SK-N-SH treated with all-trans-retinoic acid at 6 μM for 48 hours (cell line): ENCODE results near the gene SLU7.

Source experiments
- ATAC-seq: fragments of 200-7000 bp; cut with Tn5 transposase; 3 replicates; pipeline ENCODE4 v1.9.1; 2020; ENCODE audit warnings: mild to moderate bottlenecking, moderate library complexity
- ARNTL ChIP-seq: fragments of 450-650 bp; formaldehyde crosslinking; IDR thresholded peaks from 2 replicates; pipeline ENCODE4 v1.5.0; 2020; ENCODE audit warnings: low read depth, mild to moderate bottlenecking, moderate library complexity, borderline replicate concordance
- BACH2 ChIP-seq: fragments of 250-450 bp; sonication (Bioruptor Pico); IDR thresholded peaks from 2 replicates; pipeline ENCODE4 v1.9.0; 2021; ENCODE audit warnings: mild to moderate bottlenecking, borderline replicate concordance
- CSDC2 ChIP-seq: fragments of 250-450 bp; sonication (Bioruptor Pico); IDR thresholded peaks from 2 replicates; pipeline ENCODE4 v1.5.0; 2020; ENCODE audit warnings: mild to moderate bottlenecking, moderate library complexity
- ISL1 ChIP-seq: fragments of 250-450 bp; sonication (Bioruptor Pico); IDR thresholded peaks from 2 replicates; pipeline ENCODE4 v2.1.2; 2022; ENCODE audit warnings: mild to moderate bottlenecking, moderate library complexity
- PPARA ChIP-seq: fragments of 250-450 bp; sonication (Bioruptor Pico); IDR thresholded peaks from 2 replicates; pipeline ENCODE4 v1.5.0; 2020; ENCODE audit warnings: mild to moderate bottlenecking, borderline replicate concordance
- RARB ChIP-seq: fragments of 250-450 bp; sonication (Bioruptor Pico); IDR thresholded peaks from 2 replicates; pipeline ENCODE4 v1.8.0; 2021; ENCODE audit warnings: mild to moderate bottlenecking, moderate library complexity
- SNAI2 ChIP-seq: fragments of 250-450 bp; sonication (Bioruptor Pico); IDR thresholded peaks from 2 replicates; pipeline ENCODE4 v1.5.0; 2020; ENCODE audit warnings: mild to moderate bottlenecking, moderate library complexity
- TCF4 ChIP-seq: fragments of 250-450 bp; sonication (Bioruptor Pico); IDR thresholded peaks from 2 replicates; pipeline ENCODE4 v1.8.0; 2021; ENCODE audit warnings: mild to moderate bottlenecking, moderate library complexity, borderline replicate concordance
- TOX ChIP-seq: fragments of 250-450 bp; sonication (Bioruptor Pico); IDR thresholded peaks from 2 replicates; pipeline ENCODE4 v1.8.0; 2021; ENCODE audit warnings: mild to moderate bottlenecking, moderate library complexity, borderline replicate concordance
- ZFP30 ChIP-seq: fragments of 450-650 bp; formaldehyde crosslinking; IDR thresholded peaks from 2 replicates; pipeline ENCODE4 v1.5.0; 2022; ENCODE audit warnings: mild to moderate bottlenecking, moderate library complexity
- ZNF565 ChIP-seq: fragments of 450-650 bp; formaldehyde crosslinking; conservative IDR thresholded peaks from 2 replicates; pipeline ENCODE4 v1.5.0; 2020; ENCODE audit warnings: low read depth, mild to moderate bottlenecking, moderate library complexity
- ZNF70 ChIP-seq: fragments of 450-650 bp; formaldehyde crosslinking; IDR thresholded peaks from 2 replicates; pipeline ENCODE4 v1.5.0; 2020; ENCODE audit warnings: mild to moderate bottlenecking, moderate library complexity
- ZNF8 ChIP-seq: fragments of 450-650 bp; formaldehyde crosslinking; IDR thresholded peaks from 2 replicates; pipeline ENCODE4 v1.5.0; 2020; ENCODE audit warnings: mild to moderate bottlenecking, moderate library complexity
- TF ChIP-seq, protein P1 (sequence below): fragments of 250-450 bp; sonication (Bioruptor Pico); IDR thresholded peaks from 2 replicates; pipeline ENCODE4 v1.5.1; 2021; ENCODE audit warnings: mild to moderate bottlenecking, moderate library complexity
- TF ChIP-seq, protein P2 (sequence below): fragments of 250-450 bp; sonication (Bioruptor Pico); IDR thresholded peaks from 2 replicates; pipeline ENCODE4 v1.5.1; 2020; ENCODE audit warnings: low read depth, mild to moderate bottlenecking, moderate library complexity
- TF ChIP-seq, protein P3 (sequence below): fragments of 250-450 bp; sonication (Bioruptor Pico); IDR thresholded peaks from 2 replicates; pipeline ENCODE4 v1.8.0; 2020; ENCODE audit warnings: mild to moderate bottlenecking, moderate library complexity, borderline replicate concordance
- TF ChIP-seq, protein P4 (sequence below): fragments of 250-450 bp; sonication (Bioruptor Pico); IDR thresholded peaks from 2 replicates; pipeline ENCODE4 v1.8.0; 2021; ENCODE audit warnings: low read depth, mild to moderate bottlenecking, moderate library complexity, borderline replicate concordance

SLU7 gene

DNA sequence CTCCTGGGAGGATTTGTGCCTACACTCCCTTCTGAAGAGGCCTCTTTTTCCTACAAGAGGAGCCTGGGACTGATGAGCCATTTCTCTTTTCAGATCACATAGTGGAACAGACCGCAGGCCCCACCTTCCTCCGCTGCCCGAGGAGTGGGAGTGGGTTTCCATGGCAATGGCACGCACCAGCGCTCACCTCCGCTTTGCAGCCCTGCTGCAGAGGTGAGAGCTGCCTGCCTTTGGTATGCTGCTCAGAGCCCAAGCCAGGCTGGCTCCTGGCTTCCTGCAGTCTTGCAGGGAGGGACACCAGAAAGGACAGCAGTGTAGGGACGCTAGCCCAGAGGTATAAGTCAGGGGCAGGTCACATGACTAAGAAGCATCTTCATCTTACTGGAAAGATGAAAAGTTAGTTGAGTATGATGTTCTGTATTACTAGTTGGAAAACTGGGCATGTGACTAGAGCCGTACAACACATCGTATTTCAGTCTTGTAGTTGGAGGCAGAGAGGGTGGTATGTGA is 15.2 kb upstream of the SLU7 start:
- no peak for ATAC-seq
- TF ChIP-seq PPARA (CRISPR knock-in tag): no peak
- TF ChIP-seq BACH2 (CRISPR knock-in tag): no peak
- TF ChIP-seq, protein P1, sequence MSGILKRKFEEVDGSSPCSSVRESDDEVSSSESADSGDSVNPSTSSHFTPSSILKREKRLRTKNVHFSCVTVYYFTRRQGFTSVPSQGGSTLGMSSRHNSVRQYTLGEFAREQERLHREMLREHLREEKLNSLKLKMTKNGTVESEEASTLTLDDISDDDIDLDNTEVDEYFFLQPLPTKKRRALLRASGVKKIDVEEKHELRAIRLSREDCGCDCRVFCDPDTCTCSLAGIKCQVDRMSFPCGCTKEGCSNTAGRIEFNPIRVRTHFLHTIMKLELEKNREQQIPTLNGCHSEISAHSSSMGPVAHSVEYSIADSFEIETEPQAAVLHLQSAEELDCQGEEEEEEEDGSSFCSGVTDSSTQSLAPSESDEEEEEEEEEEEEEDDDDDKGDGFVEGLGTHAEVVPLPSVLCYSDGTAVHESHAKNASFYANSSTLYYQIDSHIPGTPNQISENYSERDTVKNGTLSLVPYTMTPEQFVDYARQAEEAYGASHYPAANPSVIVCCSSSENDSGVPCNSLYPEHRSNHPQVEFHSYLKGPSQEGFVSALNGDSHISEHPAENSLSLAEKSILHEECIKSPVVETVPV: no peak
- TF ChIP-seq SNAI2: no peak
- TF ChIP-seq ARNTL (CRISPR knock-in tag): no peak
- TF ChIP-seq RARB (CRISPR knock-in tag): no peak
- TF ChIP-seq TCF4: no peak
- TF ChIP-seq ZNF70: no peak
- no peak for TF ChIP-seq ZNF565 (CRISPR knock-in tag)
- TF ChIP-seq ZNF8 (CRISPR knock-in tag): no peak
- TF ChIP-seq, protein P2, sequence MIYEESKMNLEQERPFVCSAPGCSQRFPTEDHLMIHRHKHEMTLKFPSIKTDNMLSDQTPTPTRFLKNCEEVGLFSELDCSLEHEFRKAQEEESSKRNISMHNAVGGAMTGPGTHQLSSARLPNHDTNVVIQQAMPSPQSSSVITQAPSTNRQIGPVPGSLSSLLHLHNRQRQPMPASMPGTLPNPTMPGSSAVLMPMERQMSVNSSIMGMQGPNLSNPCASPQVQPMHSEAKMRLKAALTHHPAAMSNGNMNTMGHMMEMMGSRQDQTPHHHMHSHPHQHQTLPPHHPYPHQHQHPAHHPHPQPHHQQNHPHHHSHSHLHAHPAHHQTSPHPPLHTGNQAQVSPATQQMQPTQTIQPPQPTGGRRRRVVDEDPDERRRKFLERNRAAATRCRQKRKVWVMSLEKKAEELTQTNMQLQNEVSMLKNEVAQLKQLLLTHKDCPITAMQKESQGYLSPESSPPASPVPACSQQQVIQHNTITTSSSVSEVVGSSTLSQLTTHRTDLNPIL (CRISPR knock-in tag): no peak
- TF ChIP-seq, protein P3, sequence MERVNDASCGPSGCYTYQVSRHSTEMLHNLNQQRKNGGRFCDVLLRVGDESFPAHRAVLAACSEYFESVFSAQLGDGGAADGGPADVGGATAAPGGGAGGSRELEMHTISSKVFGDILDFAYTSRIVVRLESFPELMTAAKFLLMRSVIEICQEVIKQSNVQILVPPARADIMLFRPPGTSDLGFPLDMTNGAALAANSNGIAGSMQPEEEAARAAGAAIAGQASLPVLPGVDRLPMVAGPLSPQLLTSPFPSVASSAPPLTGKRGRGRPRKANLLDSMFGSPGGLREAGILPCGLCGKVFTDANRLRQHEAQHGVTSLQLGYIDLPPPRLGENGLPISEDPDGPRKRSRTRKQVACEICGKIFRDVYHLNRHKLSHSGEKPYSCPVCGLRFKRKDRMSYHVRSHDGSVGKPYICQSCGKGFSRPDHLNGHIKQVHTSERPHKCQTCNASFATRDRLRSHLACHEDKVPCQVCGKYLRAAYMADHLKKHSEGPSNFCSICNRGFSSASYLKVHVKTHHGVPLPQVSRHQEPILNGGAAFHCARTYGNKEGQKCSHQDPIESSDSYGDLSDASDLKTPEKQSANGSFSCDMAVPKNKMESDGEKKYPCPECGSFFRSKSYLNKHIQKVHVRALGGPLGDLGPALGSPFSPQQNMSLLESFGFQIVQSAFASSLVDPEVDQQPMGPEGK (CRISPR knock-in tag): no peak
- TF ChIP-seq, all 23 proteins: peak for 0

DNA sequence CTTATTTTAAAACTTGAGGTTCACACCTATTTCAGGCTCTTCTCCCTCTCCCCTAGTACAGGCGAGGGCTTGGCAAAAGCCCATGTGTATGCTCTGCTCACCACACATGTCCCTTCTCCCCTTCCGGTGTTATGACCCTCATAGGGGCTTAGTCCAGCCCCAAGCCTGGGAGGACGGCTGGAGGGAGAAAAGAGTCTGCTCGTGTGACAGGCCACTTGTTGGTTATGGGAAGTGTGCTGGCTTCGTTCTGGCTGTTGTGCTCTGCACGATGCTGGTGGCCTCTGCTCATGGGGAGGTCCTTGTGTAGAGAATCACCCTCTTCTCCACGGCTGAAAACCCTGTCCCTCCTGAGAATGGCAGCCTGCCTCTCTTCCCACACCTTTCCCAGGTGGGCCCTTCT is 13.9 kb upstream of the SLU7 start:
- TF ChIP-seq CSDC2 (CRISPR knock-in tag): no peak
- no peak for ATAC-seq

DNA sequence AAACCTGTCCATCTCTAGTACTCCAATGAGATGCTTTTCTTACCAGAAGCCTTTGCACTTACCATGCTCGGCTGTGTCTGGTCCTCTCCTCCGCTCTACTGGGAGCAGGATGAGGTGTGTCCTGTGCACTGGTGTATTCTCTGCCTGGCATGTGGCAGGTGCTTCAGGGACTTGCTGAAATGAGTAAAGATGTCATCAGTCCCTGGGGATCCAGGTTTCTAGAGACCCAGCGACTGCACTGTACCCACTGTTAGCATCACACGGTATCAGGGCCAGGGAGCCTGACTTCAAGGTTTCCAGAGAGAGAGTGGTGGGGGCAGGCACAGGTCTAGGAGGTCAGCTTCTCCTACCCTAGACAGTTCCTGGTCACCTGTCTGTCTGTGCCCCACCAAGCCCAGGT is 13.3 kb upstream of the SLU7 start:
- no peak for ATAC-seq
- TF ChIP-seq, protein P1: no peak
- no peak for TF ChIP-seq ZNF565 (CRISPR knock-in tag)
- no peak for TF ChIP-seq ZNF70
- TF ChIP-seq TOX: no peak
- TF ChIP-seq ZFP30 (CRISPR knock-in tag): no peak
- no peak for TF ChIP-seq ISL1 (CRISPR knock-in tag)
- TF ChIP-seq, protein P3 (CRISPR knock-in tag): no peak
- TF ChIP-seq, protein P2 (CRISPR knock-in tag): no peak
- TF ChIP-seq RARB (CRISPR knock-in tag): no peak
- TF ChIP-seq, protein P4, sequence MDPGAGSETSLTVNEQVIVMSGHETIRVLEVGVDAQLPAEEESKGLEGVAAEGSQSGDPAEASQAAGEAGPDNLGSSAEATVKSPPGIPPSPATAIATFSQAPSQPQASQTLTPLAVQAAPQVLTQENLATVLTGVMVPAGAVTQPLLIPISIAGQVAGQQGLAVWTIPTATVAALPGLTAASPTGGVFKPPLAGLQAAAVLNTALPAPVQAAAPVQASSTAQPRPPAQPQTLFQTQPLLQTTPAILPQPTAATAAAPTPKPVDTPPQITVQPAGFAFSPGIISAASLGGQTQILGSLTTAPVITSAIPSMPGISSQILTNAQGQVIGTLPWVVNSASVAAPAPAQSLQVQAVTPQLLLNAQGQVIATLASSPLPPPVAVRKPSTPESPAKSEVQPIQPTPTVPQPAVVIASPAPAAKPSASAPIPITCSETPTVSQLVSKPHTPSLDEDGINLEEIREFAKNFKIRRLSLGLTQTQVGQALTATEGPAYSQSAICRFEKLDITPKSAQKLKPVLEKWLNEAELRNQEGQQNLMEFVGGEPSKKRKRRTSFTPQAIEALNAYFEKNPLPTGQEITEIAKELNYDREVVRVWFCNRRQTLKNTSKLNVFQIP (CRISPR knock-in tag): no peak
- no peak for TF ChIP-seq ZNF8 (CRISPR knock-in tag)
